ENCODE results near the gene MTMR2. TPM values are rescaled to one million over a fixed set of nuclear protein-coding genes. Genes with fewer than 3 reads are reported as not detected.
"Not testable (repeated sequence)": the region's sequence is repeated elsewhere in the genome, so short reads cannot be mapped to it uniquely, and the experiment has no call there.

Gene MTMR2
- polyA plus RNA-seq, 2 of the 4 experiments (the other 2 are of a cell fraction): 22.2 to 28.7 TPM

DNA sequence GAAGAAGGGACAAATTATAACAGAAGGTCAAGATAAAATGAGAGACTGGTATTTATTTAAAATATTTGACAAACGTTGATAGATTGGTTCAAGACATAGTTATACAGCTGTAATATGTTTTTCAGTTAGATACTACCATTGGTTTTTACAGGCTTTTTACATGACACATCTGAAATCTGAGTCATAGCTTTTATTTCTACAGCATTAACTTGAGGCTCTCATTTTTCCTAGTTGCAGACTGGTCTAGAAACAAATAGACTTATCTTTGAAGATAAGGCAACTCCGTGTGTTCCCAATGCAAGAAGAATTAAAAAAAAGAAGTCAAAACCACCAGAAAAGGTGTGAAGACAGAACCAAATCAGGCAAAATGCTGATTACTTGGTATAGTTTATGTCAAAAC is 102.3 kb downstream of the MTMR2 start (continued):
- TF ChIP-seq PHF8 (IDR thresholded peaks at IDR 0.05; ENCODE audit: borderline replicate concordance, low read depth): no peak
- TF ChIP-seq ZC3H11A (IDR thresholded peaks at IDR 0.05): no peak
- TF ChIP-seq, protein P1, sequence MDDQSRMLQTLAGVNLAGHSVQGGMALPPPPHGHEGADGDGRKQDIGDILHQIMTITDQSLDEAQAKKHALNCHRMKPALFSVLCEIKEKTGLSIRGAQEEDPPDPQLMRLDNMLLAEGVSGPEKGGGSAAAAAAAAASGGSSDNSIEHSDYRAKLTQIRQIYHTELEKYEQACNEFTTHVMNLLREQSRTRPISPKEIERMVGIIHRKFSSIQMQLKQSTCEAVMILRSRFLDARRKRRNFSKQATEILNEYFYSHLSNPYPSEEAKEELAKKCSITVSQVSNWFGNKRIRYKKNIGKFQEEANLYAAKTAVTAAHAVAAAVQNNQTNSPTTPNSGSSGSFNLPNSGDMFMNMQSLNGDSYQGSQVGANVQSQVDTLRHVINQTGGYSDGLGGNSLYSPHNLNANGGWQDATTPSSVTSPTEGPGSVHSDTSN (IDR thresholded peaks at IDR 0.05): no peak
- no peak for TF ChIP-seq JUN (IDR thresholded peaks at IDR 0.05)
- TF ChIP-seq, protein P2, sequence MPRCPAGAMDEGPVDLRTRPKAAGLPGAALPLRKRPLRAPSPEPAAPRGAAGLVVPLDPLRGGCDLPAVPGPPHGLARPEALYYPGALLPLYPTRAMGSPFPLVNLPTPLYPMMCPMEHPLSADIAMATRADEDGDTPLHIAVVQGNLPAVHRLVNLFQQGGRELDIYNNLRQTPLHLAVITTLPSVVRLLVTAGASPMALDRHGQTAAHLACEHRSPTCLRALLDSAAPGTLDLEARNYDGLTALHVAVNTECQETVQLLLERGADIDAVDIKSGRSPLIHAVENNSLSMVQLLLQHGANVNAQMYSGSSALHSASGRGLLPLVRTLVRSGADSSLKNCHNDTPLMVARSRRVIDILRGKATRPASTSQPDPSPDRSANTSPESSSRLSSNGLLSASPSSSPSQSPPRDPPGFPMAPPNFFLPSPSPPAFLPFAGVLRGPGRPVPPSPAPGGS (IDR thresholded peaks at IDR 0.05): no peak
- TF ChIP-seq HOXB13 (CRISPR knock-in tag; IDR thresholded peaks at IDR 0.05; ENCODE audit: low read depth): no peak

DNA sequence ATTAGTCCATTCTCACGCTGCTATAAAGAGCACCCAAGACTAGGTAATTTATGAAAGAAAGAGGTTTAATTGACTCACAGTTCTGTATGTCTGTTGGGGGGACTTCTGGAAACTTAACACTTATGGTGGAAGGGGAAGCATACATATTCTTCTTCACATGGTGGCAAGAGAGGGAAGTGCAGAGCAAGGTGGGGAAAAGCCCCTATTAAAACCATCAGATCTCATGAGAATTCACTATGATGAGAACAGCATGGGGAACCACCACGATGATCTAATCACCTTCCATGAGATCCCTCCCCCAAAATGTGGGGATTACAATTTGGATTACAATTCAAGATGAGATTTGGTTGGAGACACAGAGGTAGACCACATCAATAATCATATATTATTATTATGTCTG is 107.9 kb downstream of the MTMR2 start:
- H3K27ac ChIP-seq: no peak overlapping the region
- no peak overlapping the region for H3K4me3 ChIP-seq
- H3K9me3 ChIP-seq: no peaks in the 10 kb centered on the region
- ChIA-PET POLR2A (no interaction called here), CTCF (no interaction called here)
- ATAC-seq: no peak
- TF ChIP-seq FOSB (CRISPR knock-in tag; IDR thresholded peaks at IDR 0.05) (no peak), SREBF2 (IDR thresholded peaks at IDR 0.05) (no peak), HDAC2 (IDR thresholded peaks at IDR 0.05) (no peak), RAD21 (conservative IDR thresholded peaks at IDR 0.05 in 1 of 2, IDR thresholded peaks at IDR 0.05 in 1 of 2) (no peak), POLR2AphosphoS2 (conservative IDR thresholded peaks at IDR 0.05; ENCODE audit: low read length) (no peak), RARB (CRISPR knock-in tag; IDR thresholded peaks at IDR 0.05) (no peak), ZSCAN20 (CRISPR knock-in tag; IDR thresholded peaks at IDR 0.05) (no peak), CBX8 (IDR thresholded peaks at IDR 0.05) (no peak), JUNB (IDR thresholded peaks at IDR 0.05) (no peak), BHLHE40 (IDR thresholded peaks at IDR 0.05; ENCODE audit: low read depth, low read length) (no peak), FOSL2 (IDR thresholded peaks at IDR 0.05) (no peak), FOSL2 (CRISPR knock-in tag; IDR thresholded peaks at IDR 0.05) (no peak), RFX5 (IDR thresholded peaks at IDR 0.05) (no peak), KDM1A (IDR thresholded peaks at IDR 0.05; ENCODE audit: low read depth) (no peak)
- TF ChIP-seq, protein P1 (IDR thresholded peaks at IDR 0.05): no peak
- TF ChIP-seq, protein P3, sequence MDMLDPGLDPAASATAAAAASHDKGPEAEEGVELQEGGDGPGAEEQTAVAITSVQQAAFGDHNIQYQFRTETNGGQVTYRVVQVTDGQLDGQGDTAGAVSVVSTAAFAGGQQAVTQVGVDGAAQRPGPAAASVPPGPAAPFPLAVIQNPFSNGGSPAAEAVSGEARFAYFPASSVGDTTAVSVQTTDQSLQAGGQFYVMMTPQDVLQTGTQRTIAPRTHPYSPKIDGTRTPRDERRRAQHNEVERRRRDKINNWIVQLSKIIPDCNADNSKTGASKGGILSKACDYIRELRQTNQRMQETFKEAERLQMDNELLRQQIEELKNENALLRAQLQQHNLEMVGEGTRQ (IDR thresholded peaks at IDR 0.05): no peak
- no peaks in the 10 kb centered on the region for H3K4me1 ChIP-seq
- H3K4me2 ChIP-seq: no peak overlapping the region
- DNase-seq (ENCODE audit: low read depth in 1 of 2, low spot score in 1 of 2): no peak
- no peak for FAIRE-seq
- 98% methylated on average over 2 of the region's 2 CpGs for WGBS (ENCODE audit: missing lambda C conversion rate)

DNA sequence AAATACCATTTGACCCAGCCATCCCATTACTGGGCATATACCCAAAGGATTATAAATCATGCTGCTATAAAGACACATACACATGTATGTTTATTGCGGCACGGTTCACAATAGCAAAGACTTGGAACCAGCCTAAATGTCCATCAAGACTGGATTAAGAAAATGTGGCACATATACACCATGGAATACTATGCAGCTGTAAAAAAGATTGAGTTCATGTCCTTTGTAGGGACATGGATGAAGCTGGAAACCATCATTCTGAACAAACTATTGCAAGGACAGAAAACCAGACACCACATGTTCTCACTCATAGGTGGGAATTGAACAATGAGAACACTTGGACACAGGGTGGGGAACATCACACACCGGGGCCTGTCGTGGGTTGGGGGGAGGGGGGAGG is 112.9 kb downstream of the MTMR2 start:
- CTCF ChIA-PET; POLR2A ChIA-PET; H3K4me3 ChIP-seq; ATAC-seq; H3K27ac ChIP-seq; H3K9me3 ChIP-seq; FAIRE-seq; DNase-seq (ENCODE audit: low read depth in 1 of 2, low spot score in 1 of 2); H3K4me1 ChIP-seq; H3K4me2 ChIP-seq: not testable (repeated sequence)
- 94% methylated on average over 2 of the region's 4 CpGs for WGBS (ENCODE audit: missing lambda C conversion rate)

DNA sequence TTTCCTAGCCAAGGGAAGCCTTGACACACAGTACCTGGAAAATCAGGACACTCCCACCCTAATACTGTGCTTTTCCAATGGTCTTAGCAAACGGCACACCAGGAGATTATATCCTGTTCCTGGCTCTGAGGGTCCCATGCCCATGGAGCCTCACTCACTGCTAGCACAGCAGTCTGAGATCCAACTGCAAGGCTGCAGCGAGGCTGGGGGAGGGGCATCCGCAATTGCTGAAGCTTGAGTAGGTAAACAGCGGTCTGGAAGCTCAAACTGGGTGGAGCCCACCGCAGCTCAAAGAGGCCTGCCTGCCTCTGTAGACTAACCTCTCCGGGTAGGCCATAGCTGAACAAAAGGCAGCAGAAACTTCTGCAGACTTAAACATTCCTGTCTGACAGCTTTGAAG is 117.4 kb downstream of the MTMR2 start:
- H3K4me3 ChIP-seq; H3K4me1 ChIP-seq; H3K4me2 ChIP-seq; H3K9me3 ChIP-seq; H3K27ac ChIP-seq; FAIRE-seq; POLR2A ChIA-PET; DNase-seq (ENCODE audit: low read depth in 1 of 2, low spot score in 1 of 2); CTCF ChIA-PET; ATAC-seq: not testable (repeated sequence)
- 94% methylated on average over 5 of the region's 6 CpGs for WGBS (ENCODE audit: missing lambda C conversion rate)
